CD8-positive, alpha-beta memory T cell (primary cell): ENCODE measurements around the gene RIMS1. TPM values are rescaled to one million over a fixed set of nuclear protein-coding genes. Genes with fewer than 3 reads are reported as not detected.

Experiments used
- CTCF ChIA-PET: fragments of 350-600 bp; sonication (Branson Sonifier 250); formaldehyde crosslinking; loops from one replicate; lab custom pipeline; 2021; ENCODE audit warnings: antibody characterized with exemption; lab: Charles Lee
- POLR2A ChIA-PET: fragments of 350-600 bp; sonication (Branson Sonifier 250); formaldehyde crosslinking; loops from one replicate; lab custom pipeline; 2021; ENCODE audit warnings: antibody characterized with exemption; lab: Charles Lee
- DNase-seq, 5 donors: peaks; one replicate each; pipeline versions ENCODE4 v3.0.0 to v3.0.0-alpha.2; 2020 to 2022; ENCODE audit warnings: mixed read lengths in 1 of 5
- H3K27ac ChIP-seq: one replicate; pipeline ENCODE4 v1.7.0; 2013; ENCODE audit warnings: low read depth, mild to moderate bottlenecking, low read length, moderate library complexity
- H3K27me3 ChIP-seq: 2 replicates; pipeline ENCODE4 v1.7.0; 2013; ENCODE audit warnings: low read length, mild to moderate bottlenecking; ENCODE audit not compliant: insufficient read depth, poor library complexity, severe bottlenecking
- H3K36me3 ChIP-seq: 2 replicates; pipeline ENCODE4 v1.7.0; 2013; ENCODE audit warnings: mild to moderate bottlenecking, low read length, moderate library complexity; ENCODE audit not compliant: insufficient read depth
- H3K4me1 ChIP-seq: 2 replicates; pipeline ENCODE4 v1.7.0; 2013; ENCODE audit warnings: mild to moderate bottlenecking, low read length, moderate library complexity; ENCODE audit not compliant: insufficient read depth
- H3K4me3 ChIP-seq: 2 replicates; pipeline ENCODE4 v1.7.0; 2013; ENCODE audit warnings: mild to moderate bottlenecking, low read length
- H3K9me3 ChIP-seq: 2 replicates; pipeline ENCODE4 v1.7.0; 2013; ENCODE audit warnings: mild to moderate bottlenecking, low read length
- H3K27ac Mint-ChIP-seq, 8 donors: one replicate each; pipeline ENCODE4 v1.8.0; 2020 to 2021; ENCODE audit warnings: mixed read lengths in 8 of 8, mild to moderate bottlenecking in 6 of 8, inconsistent platforms in 3 of 8, moderate library complexity in 3 of 8
- H3K27me3 Mint-ChIP-seq, 2 donors: one replicate each; pipeline ENCODE4 v1.8.0; 2020 to 2021; ENCODE audit warnings: mixed read lengths in 2 of 2, mild to moderate bottlenecking in 1 of 2, moderate library complexity in 1 of 2
- H3K36me3 Mint-ChIP-seq, 3 donors: one replicate each; pipeline ENCODE4 v1.8.0; 2020 to 2021; ENCODE audit warnings: mixed read lengths in 3 of 3, inconsistent platforms in 1 of 3, mild to moderate bottlenecking in 1 of 3
- H3K4me1 Mint-ChIP-seq, 3 donors: one replicate each; pipeline ENCODE4 v1.8.0; 2020 to 2021; ENCODE audit warnings: mixed read lengths in 3 of 3, inconsistent platforms in 1 of 3, mild to moderate bottlenecking in 1 of 3
- H3K4me3 Mint-ChIP-seq, 7 donors: one replicate each; pipeline ENCODE4 v1.8.0; 2020 to 2021; ENCODE audit warnings: mixed read lengths in 7 of 7, mild to moderate bottlenecking in 6 of 7, moderate library complexity in 4 of 7, inconsistent platforms in 2 of 7
- H3K9me3 Mint-ChIP-seq, 5 donors: one replicate each; pipeline ENCODE4 v1.8.0; 2020 to 2022; ENCODE audit warnings: mixed read lengths in 5 of 5, mild to moderate bottlenecking in 3 of 5, moderate library complexity in 2 of 5, inconsistent platforms in 1 of 5
- polyA plus RNA-seq: library from polyadenylated mRNA; unstranded; fragments of 300-500 nt; fragmentation: Illumina TruSeq; gene quantifications from one replicate; pipeline ENCODE4 v1.2.3, GENCODE V29; 2021
- total RNA-seq, 2 experiments: library from RNA; stranded (reverse); gene quantifications; one replicate each; pipeline ENCODE4 v1.2.3, GENCODE V29; 2021

The RIMS1 gene
- total and polyA plus RNA-seq, 3 experiments from 2014 or later, result not detected

DNA sequence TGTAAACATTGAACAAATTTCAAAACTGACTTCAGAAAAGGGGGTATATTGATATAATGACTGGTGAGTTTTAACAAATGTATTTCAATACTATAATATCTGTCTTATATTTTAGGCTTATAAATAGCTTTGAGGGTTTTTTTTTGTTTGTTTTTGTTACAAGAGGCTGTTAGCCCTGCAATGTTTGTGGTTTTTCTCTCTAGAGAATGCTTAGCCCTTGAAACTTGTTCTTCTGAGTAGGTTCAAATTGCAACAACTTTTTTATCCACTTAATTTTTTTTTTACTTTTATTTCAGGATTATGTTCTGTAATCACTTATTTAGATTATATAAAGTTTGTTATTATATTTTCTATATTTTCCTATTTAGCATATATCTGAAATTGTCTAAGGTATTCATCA is 333.2 kb downstream of the RIMS1 start:
- H3K4me3 Mint-ChIP-seq, result no peak overlapping the region
- Histone ChIP-seq H3K27me3 (no peaks in the 10 kb centered on the region), H3K9me3 (no peaks in the 10 kb centered on the region), H3K27ac (no peak overlapping the region), H3K36me3 (no peaks in the 10 kb centered on the region), H3K4me1 (no peaks in the 10 kb centered on the region), H3K4me3 (no peak overlapping the region)
- no peaks in the 10 kb centered on the region for H3K4me1 Mint-ChIP-seq
- no peaks in the 10 kb centered on the region for H3K36me3 Mint-ChIP-seq
- DNase-seq, result no peak
- POLR2A ChIA-PET, result no interaction called here
- H3K27me3 Mint-ChIP-seq, result no peaks in the 10 kb centered on the region
- CTCF ChIA-PET, result no interaction called here
- H3K9me3 Mint-ChIP-seq, result peaks cover 0 to 2% (median 0%) of the 10 kb centered on the region in 5 donors
- H3K27ac Mint-ChIP-seq, result no peak overlapping the region

DNA sequence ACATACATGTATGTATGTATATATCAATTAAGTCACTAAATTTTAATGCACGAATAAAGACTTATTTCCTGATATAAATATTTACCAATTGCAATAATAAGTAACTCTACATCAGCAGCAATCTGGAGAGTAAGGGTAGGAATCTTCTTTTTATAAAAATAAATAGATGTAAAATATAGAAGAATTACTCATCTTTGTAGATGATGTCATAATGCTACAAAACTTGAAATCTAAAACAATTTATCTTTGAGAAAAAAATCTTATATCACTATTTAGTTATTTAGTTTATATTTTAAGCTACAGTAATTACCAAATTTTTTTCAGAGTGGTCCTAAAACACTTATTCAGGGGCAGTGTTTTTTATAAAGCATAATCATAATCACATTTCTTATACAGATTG is 351.7 kb downstream of the RIMS1 start:
- Histone ChIP-seq H3K9me3 (no peaks in the 10 kb centered on the region), H3K4me1 (no peaks in the 10 kb centered on the region), H3K27ac (no peak overlapping the region), H3K36me3 (no peaks in the 10 kb centered on the region), H3K4me3 (no peak overlapping the region), H3K27me3 (no peaks in the 10 kb centered on the region)
- ChIA-PET CTCF (no interaction called here), POLR2A (no interaction called here)
- Mint-ChIP-seq H3K9me3 (no peaks in the 10 kb centered on the region), H3K4me3 (no peak overlapping the region), H3K4me1 (no peaks in the 10 kb centered on the region), H3K27ac (no peak overlapping the region), H3K27me3 (no peaks in the 10 kb centered on the region), H3K36me3 (no peaks in the 10 kb centered on the region)
- DNase-seq, result no peak

DNA sequence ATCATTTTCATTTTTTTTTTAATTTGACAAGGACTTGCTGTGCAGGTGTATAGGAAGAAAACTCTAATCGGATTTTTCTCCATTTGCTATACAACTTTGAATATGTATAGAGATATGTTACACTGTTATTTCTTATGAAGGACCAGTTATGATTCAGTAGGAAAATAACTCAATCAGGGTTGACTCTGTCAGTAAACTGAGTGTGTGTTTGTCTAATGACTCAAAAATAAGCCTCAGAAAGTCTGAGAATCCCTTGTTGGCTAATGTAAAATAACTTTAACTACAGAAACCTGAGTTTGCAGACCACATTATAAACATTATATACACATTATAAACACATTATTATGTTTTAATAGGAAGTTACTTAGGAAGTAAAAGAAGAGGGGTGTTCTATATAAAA is 352.6 kb downstream of the RIMS1 start:
- Histone ChIP-seq H3K27me3 (no peaks in the 10 kb centered on the region), H3K36me3 (no peaks in the 10 kb centered on the region), H3K4me3 (no peak overlapping the region), H3K9me3 (no peaks in the 10 kb centered on the region), H3K27ac (no peak overlapping the region), H3K4me1 (no peaks in the 10 kb centered on the region)
- Mint-ChIP-seq H3K4me1 (no peaks in the 10 kb centered on the region), H3K36me3 (no peaks in the 10 kb centered on the region), H3K9me3 (no peaks in the 10 kb centered on the region), H3K4me3 (no peak overlapping the region), H3K27me3 (no peaks in the 10 kb centered on the region), H3K27ac (no peak overlapping the region)
- ChIA-PET CTCF (no interaction called here), POLR2A (no interaction called here)
- no peak for DNase-seq

DNA sequence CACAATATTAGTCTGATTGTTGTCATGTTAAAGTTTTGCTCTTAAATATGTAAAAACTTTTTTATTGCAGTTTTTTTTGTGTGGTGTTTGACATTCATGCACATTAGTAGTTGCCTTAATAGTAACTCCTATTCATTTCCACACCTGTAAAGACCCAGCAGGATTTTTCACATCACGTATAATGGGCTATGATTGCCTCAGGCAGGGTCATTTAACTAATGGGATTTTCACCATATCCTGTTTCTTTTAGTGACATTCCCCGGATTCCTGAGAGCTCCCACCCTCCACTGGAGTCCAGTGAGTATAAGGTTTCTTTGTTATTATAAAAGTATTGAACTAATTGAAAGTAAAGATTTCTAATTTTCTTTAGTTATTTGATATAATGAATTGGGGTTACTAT is 359.2 kb downstream of the RIMS1 start:
- Histone ChIP-seq H3K27ac (no peak overlapping the region), H3K9me3 (no peaks in the 10 kb centered on the region), H3K27me3 (no peaks in the 10 kb centered on the region), H3K4me3 (no peak overlapping the region), H3K36me3 (no peaks in the 10 kb centered on the region), H3K4me1 (no peaks in the 10 kb centered on the region)
- no peak for DNase-seq
- Mint-ChIP-seq H3K4me3 (no peak overlapping the region), H3K27ac (no peak overlapping the region), H3K9me3 (no peaks in the 10 kb centered on the region), H3K36me3 (no peaks in the 10 kb centered on the region), H3K27me3 (no peaks in the 10 kb centered on the region), H3K4me1 (no peaks in the 10 kb centered on the region)
- CTCF ChIA-PET, result no interaction called here
- POLR2A ChIA-PET, result no interaction called here

DNA sequence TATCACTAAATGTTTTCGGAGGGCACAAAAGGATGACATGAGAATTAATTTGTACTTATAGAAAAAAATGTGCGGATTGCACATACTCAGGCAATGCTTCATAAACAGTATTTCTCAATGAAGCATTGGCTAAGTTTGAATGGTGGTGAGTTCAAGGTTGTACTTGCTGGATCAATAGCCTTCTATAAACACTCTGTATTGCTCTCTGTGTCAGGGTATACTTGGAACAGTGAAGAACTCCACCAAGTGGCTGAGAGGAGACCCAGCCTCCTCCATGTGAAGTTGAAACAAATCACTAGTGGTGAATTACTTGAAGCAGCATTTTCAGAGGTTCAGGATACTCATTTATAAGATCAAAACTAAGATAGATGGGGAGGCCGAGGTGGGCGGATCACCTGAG is 360.6 kb downstream of the RIMS1 start:
- peaks cover 0 to 3% (median 0%) of the 10 kb centered on the region in 5 donors for H3K9me3 Mint-ChIP-seq
- H3K4me3 Mint-ChIP-seq, result no peak overlapping the region
- H3K27ac Mint-ChIP-seq, result no peak overlapping the region
- CTCF ChIA-PET, result no interaction called here
- no peaks in the 10 kb centered on the region for H3K27me3 Mint-ChIP-seq
- POLR2A ChIA-PET, result no interaction called here
- H3K36me3 Mint-ChIP-seq, result no peaks in the 10 kb centered on the region
- H3K4me1 Mint-ChIP-seq, result no peaks in the 10 kb centered on the region
- H3K27ac ChIP-seq, result no peak overlapping the region
- H3K27me3 ChIP-seq, result no peaks in the 10 kb centered on the region
- no peak for DNase-seq
- H3K4me3 ChIP-seq, result no peak overlapping the region
- H3K4me1 ChIP-seq, result no peaks in the 10 kb centered on the region
- no peaks in the 10 kb centered on the region for H3K36me3 ChIP-seq
- H3K9me3 ChIP-seq, result no peaks in the 10 kb centered on the region

- Mint-ChIP-seq H3K27ac (peak overlapping the region in 1 of 8 donors; percentile 21), H3K27me3 (no peaks in the 10 kb centered on the region), H3K4me3 (no peak overlapping the region), H3K36me3 (no peaks in the 10 kb centered on the region), H3K9me3 (peaks cover 0 to 3% (median 0%) of the 10 kb centered on the region in 5 donors), H3K4me1 (no peaks in the 10 kb centered on the region)
- Histone ChIP-seq H3K27ac (no peak overlapping the region), H3K27me3 (no peaks in the 10 kb centered on the region), H3K9me3 (no peaks in the 10 kb centered on the region), H3K4me3 (no peak overlapping the region), H3K4me1 (no peaks in the 10 kb centered on the region), H3K36me3 (no peaks in the 10 kb centered on the region)
- ChIA-PET POLR2A (no interaction called here), CTCF (no interaction called here)
- no peak for DNase-seq
Observed at GRCh38 chr6:72248621-72249020, 362.3 kb downstream of the RIMS1 start.

DNA sequence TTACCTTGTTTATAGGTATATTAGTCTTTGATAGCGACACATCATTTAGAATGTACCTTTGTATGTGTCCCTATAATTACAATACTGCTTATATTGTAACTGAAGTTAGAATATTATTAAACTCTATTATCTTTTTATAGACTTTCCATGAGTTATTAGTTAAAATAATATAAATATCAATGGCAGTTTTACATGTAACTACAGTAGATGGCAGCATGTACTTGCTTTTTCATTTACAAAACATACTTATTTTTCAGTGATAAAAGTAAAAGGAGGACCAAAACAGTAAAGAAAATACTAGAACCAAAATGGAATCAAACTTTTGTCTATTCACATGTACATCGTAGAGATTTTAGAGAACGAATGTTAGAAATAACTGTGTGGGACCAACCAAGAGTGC is 364.3 kb downstream of the RIMS1 start:
- Mint-ChIP-seq H3K27me3 (no peaks in the 10 kb centered on the region), H3K4me1 (no peaks in the 10 kb centered on the region), H3K9me3 (peaks cover 0 to 3% (median 0%) of the 10 kb centered on the region in 5 donors), H3K4me3 (no peak overlapping the region), H3K36me3 (no peaks in the 10 kb centered on the region), H3K27ac (no peak overlapping the region)
- Histone ChIP-seq H3K27ac (no peak overlapping the region), H3K27me3 (no peaks in the 10 kb centered on the region), H3K36me3 (no peaks in the 10 kb centered on the region), H3K4me3 (no peak overlapping the region), H3K4me1 (no peaks in the 10 kb centered on the region), H3K9me3 (no peaks in the 10 kb centered on the region)
- POLR2A ChIA-PET, result no interaction called here
- no peak for DNase-seq
- CTCF ChIA-PET, result no interaction called here

DNA sequence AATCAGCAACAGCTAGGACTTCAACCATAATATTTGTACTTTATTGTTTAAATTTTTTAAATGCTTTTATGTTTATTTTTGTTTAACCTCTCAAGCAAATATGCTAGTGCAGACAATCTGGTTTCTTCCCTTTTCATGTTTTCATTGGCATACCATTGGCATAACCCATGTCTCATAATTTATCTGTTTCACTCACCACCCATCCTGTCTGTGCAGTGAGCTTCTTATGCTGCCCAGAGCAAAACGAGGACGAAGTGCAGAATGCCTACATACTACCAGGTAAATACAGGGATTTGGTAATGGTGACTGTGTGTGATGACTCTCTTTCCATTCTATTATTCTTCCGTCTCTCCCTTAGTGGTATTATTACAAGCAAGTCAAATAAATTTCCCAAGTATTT is 374.1 kb downstream of the RIMS1 start:
- Histone ChIP-seq H3K4me3 (no peak overlapping the region), H3K9me3 (no peaks in the 10 kb centered on the region), H3K4me1 (no peaks in the 10 kb centered on the region), H3K36me3 (no peaks in the 10 kb centered on the region), H3K27me3 (no peaks in the 10 kb centered on the region), H3K27ac (no peak overlapping the region)
- Mint-ChIP-seq H3K27ac (no peak overlapping the region), H3K27me3 (no peaks in the 10 kb centered on the region), H3K4me3 (no peak overlapping the region), H3K36me3 (no peaks in the 10 kb centered on the region), H3K4me1 (no peaks in the 10 kb centered on the region), H3K9me3 (peaks cover 0 to 2% (median 0%) of the 10 kb centered on the region in 5 donors)
- no peak for DNase-seq
- ChIA-PET CTCF (no interaction called here), POLR2A (no interaction called here)

GRCh38 chr6:72261554-72261953 is 375.2 kb downstream of the RIMS1 start:
- Histone ChIP-seq H3K4me3 (no peak overlapping the region), H3K36me3 (no peaks in the 10 kb centered on the region), H3K4me1 (no peaks in the 10 kb centered on the region), H3K27ac (no peak overlapping the region), H3K27me3 (no peaks in the 10 kb centered on the region), H3K9me3 (no peaks in the 10 kb centered on the region)
- DNase-seq, result no peak
- no peaks in the 10 kb centered on the region for H3K27me3 Mint-ChIP-seq
- H3K27ac Mint-ChIP-seq, result no peak overlapping the region
- no peak overlapping the region for H3K4me3 Mint-ChIP-seq
- POLR2A ChIA-PET, result no interaction called here
- no peaks in the 10 kb centered on the region for H3K36me3 Mint-ChIP-seq
- no peaks in the 10 kb centered on the region for H3K4me1 Mint-ChIP-seq
- peaks cover 0 to 2% (median 0%) of the 10 kb centered on the region in 5 donors for H3K9me3 Mint-ChIP-seq
- CTCF ChIA-PET, result no interaction called here
